ENCODE results near the gene SLC49A3.

SLC49A3 gene

GRCh38 chr4:681736-682451 is 7.1 kb downstream of the SLC49A3 start:
- TF ChIP-seq, protein P1, sequence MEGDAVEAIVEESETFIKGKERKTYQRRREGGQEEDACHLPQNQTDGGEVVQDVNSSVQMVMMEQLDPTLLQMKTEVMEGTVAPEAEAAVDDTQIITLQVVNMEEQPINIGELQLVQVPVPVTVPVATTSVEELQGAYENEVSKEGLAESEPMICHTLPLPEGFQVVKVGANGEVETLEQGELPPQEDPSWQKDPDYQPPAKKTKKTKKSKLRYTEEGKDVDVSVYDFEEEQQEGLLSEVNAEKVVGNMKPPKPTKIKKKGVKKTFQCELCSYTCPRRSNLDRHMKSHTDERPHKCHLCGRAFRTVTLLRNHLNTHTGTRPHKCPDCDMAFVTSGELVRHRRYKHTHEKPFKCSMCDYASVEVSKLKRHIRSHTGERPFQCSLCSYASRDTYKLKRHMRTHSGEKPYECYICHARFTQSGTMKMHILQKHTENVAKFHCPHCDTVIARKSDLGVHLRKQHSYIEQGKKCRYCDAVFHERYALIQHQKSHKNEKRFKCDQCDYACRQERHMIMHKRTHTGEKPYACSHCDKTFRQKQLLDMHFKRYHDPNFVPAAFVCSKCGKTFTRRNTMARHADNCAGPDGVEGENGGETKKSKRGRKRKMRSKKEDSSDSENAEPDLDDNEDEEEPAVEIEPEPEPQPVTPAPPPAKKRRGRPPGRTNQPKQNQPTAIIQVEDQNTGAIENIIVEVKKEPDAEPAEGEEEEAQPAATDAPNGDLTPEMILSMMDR (conservative IDR thresholded peaks at IDR 0.05; ENCODE audit: low read length): no peak
- H3K4me3 ChIP-seq (ENCODE audit: low read length): no peak overlapping the region
- no peak for DNase-seq (ENCODE audit: low read depth)

- peak overlapping the region; percentile 54 for H3K4me3 ChIP-seq (ENCODE audit: low read length)
- DNase-seq (ENCODE audit: low read depth): peak; percentile 34
- TF ChIP-seq, protein P1 (conservative IDR thresholded peaks at IDR 0.05; ENCODE audit: low read length): no peak
These were observed 7.9 kb downstream of the SLC49A3 start for GRCh38 chr4:680928-681645.

- TF ChIP-seq, protein P1 (conservative IDR thresholded peaks at IDR 0.05; ENCODE audit: low read length): no peak
- no peak for DNase-seq (ENCODE audit: low read depth)
- H3K4me3 ChIP-seq (ENCODE audit: low read length): peak overlapping the region; percentile 54
These were observed 8.4 kb downstream of the SLC49A3 start for GRCh38 chr4:680551-680927.

GRCh38 chr4:680091-680490 is 8.9 kb downstream of the SLC49A3 start:
- H3K4me3 ChIP-seq (ENCODE audit: low read length): no peak overlapping the region
- TF ChIP-seq, protein P1 (conservative IDR thresholded peaks at IDR 0.05; ENCODE audit: low read length): no peak
- no peak for DNase-seq (ENCODE audit: low read depth)

DNA sequence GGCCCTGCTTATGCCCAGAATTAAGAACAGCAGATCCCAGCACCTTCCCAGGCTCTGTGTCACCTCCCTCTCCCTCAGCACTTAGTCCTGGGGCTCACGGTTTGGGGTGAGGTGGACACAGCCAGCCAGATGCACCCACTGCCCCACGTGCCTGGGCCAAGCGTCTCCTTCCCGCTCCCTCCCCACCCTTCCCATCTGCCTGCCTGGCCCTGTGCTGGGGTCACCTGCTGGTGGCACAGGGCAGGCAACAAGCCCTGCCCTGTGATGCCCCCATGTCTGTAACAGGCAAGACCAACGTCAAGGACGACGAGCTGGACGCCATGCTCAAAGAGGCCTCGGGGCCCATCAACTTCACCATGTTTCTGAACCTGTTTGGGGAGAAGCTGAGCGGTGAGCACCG is 9.3 kb downstream of the SLC49A3 start:
- TF ChIP-seq, protein P1 (conservative IDR thresholded peaks at IDR 0.05; ENCODE audit: low read length): no peak
- DNase-seq (ENCODE audit: low read depth): no peak
- H3K4me3 ChIP-seq (ENCODE audit: low read length): no peak overlapping the region

DNA sequence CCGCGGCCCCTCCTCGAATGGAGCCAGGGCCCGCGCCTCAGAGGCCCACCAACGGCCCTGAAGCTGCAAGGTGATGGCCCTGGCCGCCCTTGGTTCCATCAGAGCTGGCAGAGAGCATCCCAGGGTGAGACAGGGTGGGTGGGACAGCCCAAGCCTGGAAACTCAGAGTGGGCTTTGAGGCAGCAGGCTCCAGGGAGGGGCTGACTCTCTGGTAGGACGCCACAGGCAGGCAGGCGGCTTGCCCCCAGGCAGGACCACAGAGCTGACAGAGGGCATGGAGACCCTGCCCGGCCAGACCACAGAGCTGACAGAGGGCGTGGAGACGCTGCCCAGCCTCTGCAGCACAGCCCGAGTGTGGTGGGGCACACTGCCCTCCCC is 9.9 kb downstream of the SLC49A3 start:
- DNase-seq (ENCODE audit: low read depth): no peak
- TF ChIP-seq, protein P1 (conservative IDR thresholded peaks at IDR 0.05; ENCODE audit: low read length): no peak
- H3K4me3 ChIP-seq (ENCODE audit: low read length): no peak overlapping the region

Measured in AG10803 (cell line).